ENCODE data around the gene HSPB1.
"Not testable (repeated sequence)": the region's sequence is repeated elsewhere in the genome, so short reads cannot be mapped to it uniquely, and the experiment has no call there.

HSPB1 gene

GRCh38 chr7:76281706-76282343 is 20.6 kb upstream of the HSPB1 start:
- DNase-seq: no peak

GRCh38 chr7:76282344-76283253 is 19.9 kb upstream of the HSPB1 start:
- peak; percentile 21 for DNase-seq

- no peak for DNase-seq
These were observed 19.0 kb upstream of the HSPB1 start for GRCh38 chr7:76283254-76284159.

GRCh38 chr7:76285604-76286374 is 16.7 kb upstream of the HSPB1 start:
- DNase-seq: no peak

- DNase-seq: no peak
These were observed 15.6 kb upstream of the HSPB1 start for GRCh38 chr7:76286842-76287403.

- DNase-seq: not testable (repeated sequence)
These were observed 11.6 kb upstream of the HSPB1 start for GRCh38 chr7:76290847-76291350.

- peak; percentile 86 for DNase-seq
These were observed 10.9 kb upstream of the HSPB1 start for GRCh38 chr7:76291351-76292212.

- DNase-seq: no peak
These were observed 10.3 kb upstream of the HSPB1 start for GRCh38 chr7:76292213-76292573.

- DNase-seq: not testable (repeated sequence)
These were observed 9.6 kb upstream of the HSPB1 start for GRCh38 chr7:76292911-76293310.

- no peak for DNase-seq
These were observed 9.0 kb upstream of the HSPB1 start for GRCh38 chr7:76293407-76293901.

GRCh38 chr7:76294344-76295024 is 8.0 kb upstream of the HSPB1 start:
- no peak for DNase-seq

- no peak for DNase-seq
These were observed 5.4 kb upstream of the HSPB1 start for GRCh38 chr7:76296743-76297740.

- no peak for DNase-seq
These were observed 2.2 kb upstream of the HSPB1 start for GRCh38 chr7:76300166-76300731.

- no peak for DNase-seq
These were observed 1.5 kb upstream of the HSPB1 start for GRCh38 chr7:76301000-76301399.

GRCh38 chr7:76303202-76304147 is 1.0 kb downstream of the HSPB1 start:
- peak; percentile 85 for DNase-seq

GRCh38 chr7:76304888-76305375 is 2.5 kb downstream of the HSPB1 start:
- DNase-seq: no peak

- DNase-seq: not testable (repeated sequence)
These were observed 6.4 kb downstream of the HSPB1 start for GRCh38 chr7:76308874-76309273.

Data from CD4-positive, alpha-beta T cell treated with Interleukin-12 subunit alpha and Interleukin-12 subunit beta, for 1 hour (primary cell).